HG03060 (cell line): Measurements from ENCODE around the gene RAB42.

Experiments
- ATAC-seq: cut with Tn5 transposase; IDR thresholded peaks from one replicate; pipeline ENCODE4 v1.9.1; 2021; ENCODE audit warnings: low read depth, moderate number of reproducible peaks; ENCODE audit not compliant: unreplicated experiment

RAB42 gene

DNA sequence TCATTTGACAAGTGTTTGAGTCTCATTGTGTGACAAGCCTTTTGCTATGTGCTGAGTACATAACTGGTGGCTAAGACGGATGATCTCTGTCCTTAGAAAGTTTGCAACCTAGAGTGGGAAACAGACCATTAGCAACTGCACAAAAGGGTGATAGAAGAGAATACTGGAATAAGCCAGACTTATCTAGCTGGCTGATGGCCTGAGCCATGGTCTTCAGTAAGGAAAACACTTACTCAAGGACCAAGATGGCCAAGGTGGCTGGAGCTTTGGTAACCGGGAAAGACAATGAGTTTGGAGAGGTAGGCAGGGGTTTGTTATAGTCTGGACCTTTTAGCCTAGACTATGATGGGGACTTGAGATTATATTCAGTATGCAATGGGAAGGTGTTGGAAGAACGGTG, 52.4 kb downstream of the RAB42 start:
- ATAC-seq, result no peak
